ENCODE data around the gene RGL2.

The RGL2 gene

DNA sequence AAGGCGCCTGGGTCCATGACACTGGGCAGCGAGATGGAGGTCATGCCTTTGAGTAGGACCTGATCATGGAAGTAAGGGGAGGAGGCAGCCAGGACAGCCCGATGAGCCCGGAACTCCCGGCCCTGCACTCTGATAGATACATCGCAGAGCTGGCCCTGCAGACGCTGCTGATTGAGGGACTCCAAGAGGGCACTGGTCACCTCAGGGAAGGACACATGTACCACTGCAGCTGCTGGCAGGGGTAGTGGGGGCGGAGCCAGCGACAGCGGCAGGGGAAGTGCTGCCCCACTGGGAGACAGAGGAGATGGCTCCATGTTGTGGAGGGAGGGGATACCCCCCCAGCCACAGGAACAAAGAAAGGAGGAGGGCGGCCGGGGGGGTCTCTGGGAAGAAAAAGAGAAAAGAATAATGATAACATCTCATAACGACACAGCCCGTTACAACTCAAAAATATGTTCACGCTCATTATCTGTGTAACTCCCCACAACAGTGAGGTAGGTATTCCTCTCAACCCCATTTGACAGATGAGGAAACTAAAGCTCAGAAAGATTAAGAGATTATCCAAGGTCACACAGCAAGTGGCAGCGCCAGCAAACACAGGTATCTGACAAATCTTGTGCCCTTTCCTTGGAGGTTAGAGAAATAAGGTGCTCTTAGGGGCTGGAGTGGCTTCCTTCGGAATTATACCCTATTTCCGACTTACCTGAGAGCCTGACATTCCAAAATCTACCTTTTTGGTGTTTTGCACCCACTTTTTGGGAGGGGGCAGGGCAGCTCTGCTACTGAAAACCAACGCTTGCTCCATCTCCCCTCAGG lies 18.1 kb upstream of the RGL2 start:
- no peak for TF ChIP-seq CTCF (IDR thresholded peaks at IDR 0.05; ENCODE audit: control insufficient read depth, insufficient read depth, low read depth, low read length, missing control alignments)
- H3K4me3 ChIP-seq (ENCODE audit: control insufficient read depth, low read depth, low read length): peak overlapping the region; percentile 57
- no peak for DNase-seq (ENCODE audit: low read depth)

- TF ChIP-seq CTCF (IDR thresholded peaks at IDR 0.05; ENCODE audit: control insufficient read depth, insufficient read depth, low read depth, low read length, missing control alignments): no peak
These were observed 17.3 kb upstream of the RGL2 start for GRCh38 chr6:33315793-33316602.

GRCh38 chr6:33314943-33315792 lies 16.4 kb upstream of the RGL2 start:
- peak overlapping the region; percentile 68 for H3K4me3 ChIP-seq (ENCODE audit: control insufficient read depth, low read depth, low read length)
- DNase-seq (ENCODE audit: low read depth): no peak
- TF ChIP-seq CTCF (IDR thresholded peaks at IDR 0.05; ENCODE audit: control insufficient read depth, insufficient read depth, low read depth, low read length, missing control alignments): no peak

More at GRCh38 chr6:33315793-33316602, 17.3 kb upstream of the RGL2 start:
- H3K4me3 ChIP-seq (ENCODE audit: control insufficient read depth, low read depth, low read length): no peak overlapping the region
- no peak for DNase-seq (ENCODE audit: low read depth)

DNA sequence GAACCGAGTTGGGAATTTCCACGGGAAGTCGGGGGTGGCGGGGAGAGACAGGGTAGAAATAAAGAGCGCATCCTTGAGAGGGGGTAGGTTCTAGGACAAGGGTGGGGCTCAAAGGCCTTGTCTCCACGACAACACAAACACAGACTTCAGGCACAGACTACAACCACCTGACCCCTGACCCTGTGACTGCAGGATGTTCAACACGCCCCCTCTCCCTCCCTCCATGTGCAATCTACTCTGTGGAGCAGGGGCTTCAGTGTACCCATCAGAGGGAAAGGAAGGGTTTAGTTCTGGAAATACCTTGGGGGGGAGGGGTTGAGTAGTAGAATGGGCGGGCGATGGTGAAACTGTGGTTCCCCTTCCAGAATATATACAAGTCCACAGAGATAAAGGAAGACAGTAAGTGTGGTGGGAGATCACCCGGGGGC lies 15.8 kb upstream of the RGL2 start:
- TF ChIP-seq CTCF (IDR thresholded peaks at IDR 0.05; ENCODE audit: control insufficient read depth, insufficient read depth, low read depth, low read length, missing control alignments): no peak
- DNase-seq (ENCODE audit: low read depth): no peak
- H3K4me3 ChIP-seq (ENCODE audit: control insufficient read depth, low read depth, low read length): peak overlapping the region; percentile 68

GRCh38 chr6:33313709-33314514 lies 15.2 kb upstream of the RGL2 start, which contains the start of gene TAPBP:
Gene TAPBP (minus strand): TSS chr6:33314078. CDS start chr6:33314041, 37 bp downstream.
- no peak for TF ChIP-seq CTCF (IDR thresholded peaks at IDR 0.05; ENCODE audit: control insufficient read depth, insufficient read depth, low read depth, low read length, missing control alignments)
- peak within 1 kb of the TSS; percentile 68 for H3K4me3 ChIP-seq (ENCODE audit: control insufficient read depth, low read depth, low read length)
- DNase-seq (ENCODE audit: low read depth): no peak

Measured in AG09309 (cell line).